NCI-H2196 (cell line): Measurements from ENCODE around the gene ABHD14A.

Experiments
- DNase-seq: peaks from one replicate; lab custom pipeline; 2025; ENCODE audit not compliant: unreplicated experiment; lab: John Stamatoyannopoulos, UW

ABHD14A gene

DNA sequence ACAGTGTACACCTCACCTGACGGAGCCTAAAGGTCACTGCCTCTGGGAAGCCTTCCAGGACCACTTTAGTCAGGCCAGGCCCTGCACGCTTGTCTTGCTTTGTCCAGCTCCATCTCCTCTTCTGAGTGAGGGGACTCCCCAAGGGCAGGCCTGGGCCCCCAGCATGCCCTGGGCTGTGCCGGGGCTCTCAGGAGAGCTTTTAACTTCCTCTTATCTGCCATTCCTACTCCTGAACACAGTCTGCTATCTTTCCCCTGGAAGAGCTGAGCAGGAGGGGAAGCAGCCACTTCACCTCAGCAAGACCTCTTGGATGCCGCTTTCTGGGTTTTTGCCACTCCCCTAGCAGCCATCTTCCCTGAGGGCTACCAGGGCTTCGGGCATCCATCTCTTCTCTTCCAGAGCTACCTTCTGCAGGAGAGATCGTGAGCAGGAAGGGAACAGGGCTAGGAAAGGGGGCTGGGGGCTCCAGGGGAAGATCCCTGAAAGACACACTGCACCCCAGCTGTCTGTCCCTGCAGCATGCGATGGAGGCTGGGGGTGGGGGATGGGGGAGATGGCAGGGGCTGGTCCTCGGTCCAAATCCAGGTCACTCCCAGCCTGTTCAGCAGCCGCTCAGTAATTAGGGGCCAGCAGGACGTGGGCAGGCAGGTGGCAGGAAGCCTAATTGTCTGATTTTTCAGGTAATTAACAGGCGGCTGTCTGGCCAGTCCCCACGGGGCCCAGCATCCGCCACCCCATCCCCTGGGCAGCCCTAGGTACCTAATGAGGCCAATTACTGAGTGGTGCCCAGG lies 40.8 kb downstream of the ABHD14A start:
- DNase-seq, result no peak

DNA sequence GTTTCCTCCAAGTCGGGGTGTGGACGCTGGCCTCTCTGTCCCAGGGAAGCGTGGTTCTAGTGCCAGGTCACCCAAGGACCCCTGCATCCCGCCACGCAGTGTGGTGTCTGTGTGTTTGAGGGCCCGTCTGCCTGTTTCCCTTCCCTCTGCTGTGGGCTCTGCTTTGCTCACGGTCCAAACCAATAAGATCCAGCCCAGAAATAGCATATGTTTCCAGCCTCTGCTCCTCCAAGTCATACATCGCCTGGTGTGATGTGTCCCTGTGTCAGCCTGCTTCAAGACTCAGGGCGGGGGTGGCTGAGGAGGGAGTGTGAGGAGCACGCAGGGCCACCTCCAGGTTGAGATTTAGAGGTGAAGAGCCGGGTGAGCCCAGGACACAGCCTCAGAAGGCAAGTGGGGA lies 42.7 kb downstream of the ABHD14A start:
- DNase-seq, result no peak

DNA sequence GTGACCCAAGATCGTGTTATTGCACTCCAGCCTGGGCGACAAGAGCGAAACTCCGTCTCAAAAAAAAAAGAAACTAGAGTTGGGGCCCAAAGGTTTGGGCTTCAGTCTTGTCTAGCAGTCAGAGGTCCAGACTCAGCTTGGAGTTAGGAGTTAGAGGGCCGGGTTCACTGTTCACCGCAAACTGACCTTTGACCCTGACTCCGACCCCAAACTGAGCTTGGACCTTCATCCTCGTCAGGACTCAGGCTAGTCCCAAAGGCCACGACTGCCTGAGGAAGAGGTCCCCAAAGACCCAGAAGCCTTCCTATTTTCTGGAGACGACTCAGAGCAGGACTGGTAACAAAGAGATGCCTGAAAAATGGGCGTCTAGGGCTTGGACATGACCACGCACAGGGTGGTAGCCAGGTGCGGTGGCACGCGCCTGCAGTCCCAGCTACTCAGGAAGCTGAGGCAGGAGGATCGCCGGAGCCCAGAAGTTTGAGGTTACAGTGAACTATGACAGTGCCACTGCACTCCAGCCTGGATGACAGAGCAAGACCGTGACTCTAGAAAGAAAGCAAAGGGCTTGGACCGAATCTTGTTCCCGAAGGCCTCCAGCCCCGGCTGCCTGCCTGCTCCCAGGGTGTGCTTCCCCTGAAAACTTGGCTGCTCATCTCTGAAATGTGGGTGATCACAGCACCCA lies 43.6 kb downstream of the ABHD14A start:
- DNase-seq, result no peak

DNA sequence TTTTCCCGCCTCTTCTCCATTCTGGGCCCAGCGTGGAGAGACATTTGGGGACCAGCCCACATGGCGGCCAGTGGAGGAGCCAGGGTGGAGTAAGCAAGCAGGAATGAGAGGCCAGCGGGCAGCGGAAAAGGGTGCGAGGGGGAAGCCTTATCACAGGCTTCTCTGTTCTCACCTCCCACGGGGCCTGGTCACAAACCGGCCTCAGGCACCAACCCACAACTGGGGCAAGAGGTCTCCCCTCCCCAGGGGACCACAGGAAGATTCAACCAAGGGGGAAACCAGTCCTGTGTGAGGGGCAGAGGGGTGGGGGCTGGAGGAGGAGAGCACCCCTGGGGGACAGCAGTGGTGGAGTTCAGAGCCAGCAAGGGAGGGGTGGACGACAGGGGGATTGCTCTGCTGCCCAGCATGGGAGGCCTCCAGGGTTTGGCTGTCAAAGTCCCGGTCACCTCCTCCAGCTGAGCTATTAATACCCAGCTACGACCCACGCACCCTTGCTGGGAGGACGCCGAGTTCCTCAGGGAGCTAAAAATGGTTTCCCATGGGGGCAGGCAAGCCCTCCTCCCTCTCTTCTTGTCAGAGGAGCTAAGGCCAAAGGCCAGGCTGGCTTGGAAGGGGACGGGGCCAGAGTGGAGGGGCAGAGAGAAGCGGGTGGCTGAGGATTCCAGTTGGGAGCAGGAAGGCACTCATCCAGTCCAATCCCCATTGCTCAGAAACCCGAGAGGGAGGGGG lies 44.7 kb downstream of the ABHD14A start:
- no peak for DNase-seq

DNA sequence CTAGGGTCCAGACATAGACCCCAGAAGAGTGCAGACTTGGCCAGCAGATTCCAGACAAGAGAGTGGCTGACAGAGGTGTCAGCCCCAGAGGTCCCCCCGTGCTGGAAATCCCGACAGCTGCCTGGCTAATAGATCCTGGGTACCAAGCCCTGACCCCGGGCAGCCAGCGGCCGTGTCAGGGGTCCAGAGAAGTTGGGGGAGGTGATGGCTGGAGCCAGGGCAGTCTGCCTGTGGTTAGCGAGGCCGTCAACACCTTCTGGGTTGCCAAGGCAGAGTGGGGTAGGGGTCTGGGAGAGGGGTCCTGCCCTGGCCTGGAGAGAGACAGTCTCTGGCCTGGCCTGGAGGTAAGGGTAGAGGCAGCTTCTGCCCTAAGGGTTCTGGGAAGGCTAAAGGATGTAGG lies 45.9 kb downstream of the ABHD14A start:
- no peak for DNase-seq

DNA sequence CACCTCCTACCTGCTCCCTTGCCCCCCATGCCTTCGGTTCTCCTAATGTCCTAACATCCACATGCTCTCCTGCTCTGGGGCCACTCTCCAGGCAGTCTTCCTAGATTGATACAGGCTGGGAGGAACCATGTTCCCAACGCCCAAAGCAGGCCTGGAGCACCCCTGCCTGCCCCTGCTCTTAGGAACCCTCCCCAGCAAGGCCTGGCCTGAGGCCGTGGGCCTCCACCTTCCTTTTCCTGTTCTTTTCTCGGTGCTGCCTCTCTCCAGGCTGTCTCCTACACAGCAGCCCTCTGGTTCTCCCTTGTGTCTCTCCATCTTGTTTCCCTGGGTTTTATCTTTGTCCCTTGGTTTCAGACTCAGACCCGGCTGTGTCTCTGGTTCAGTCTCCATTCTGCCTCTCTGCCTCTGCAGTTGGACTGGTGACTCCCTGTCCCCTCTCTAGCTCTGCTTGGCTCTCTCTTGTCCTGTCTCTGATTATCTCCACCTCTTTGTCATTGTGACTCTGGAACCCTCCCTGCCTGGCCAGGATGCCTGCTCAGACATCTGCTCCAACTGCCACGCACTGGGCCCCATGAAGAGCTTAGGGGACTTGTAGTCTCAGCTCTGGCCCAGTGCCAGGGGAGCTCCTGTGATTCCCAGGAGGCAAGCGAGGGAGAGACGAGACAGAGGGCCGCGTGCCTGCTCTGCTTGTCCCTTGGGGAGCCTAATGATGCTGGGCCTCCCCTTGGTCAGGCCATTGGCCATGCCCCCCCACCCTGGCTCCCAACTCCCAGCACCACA lies 46.8 kb downstream of the ABHD14A start:
- no peak for DNase-seq

DNA sequence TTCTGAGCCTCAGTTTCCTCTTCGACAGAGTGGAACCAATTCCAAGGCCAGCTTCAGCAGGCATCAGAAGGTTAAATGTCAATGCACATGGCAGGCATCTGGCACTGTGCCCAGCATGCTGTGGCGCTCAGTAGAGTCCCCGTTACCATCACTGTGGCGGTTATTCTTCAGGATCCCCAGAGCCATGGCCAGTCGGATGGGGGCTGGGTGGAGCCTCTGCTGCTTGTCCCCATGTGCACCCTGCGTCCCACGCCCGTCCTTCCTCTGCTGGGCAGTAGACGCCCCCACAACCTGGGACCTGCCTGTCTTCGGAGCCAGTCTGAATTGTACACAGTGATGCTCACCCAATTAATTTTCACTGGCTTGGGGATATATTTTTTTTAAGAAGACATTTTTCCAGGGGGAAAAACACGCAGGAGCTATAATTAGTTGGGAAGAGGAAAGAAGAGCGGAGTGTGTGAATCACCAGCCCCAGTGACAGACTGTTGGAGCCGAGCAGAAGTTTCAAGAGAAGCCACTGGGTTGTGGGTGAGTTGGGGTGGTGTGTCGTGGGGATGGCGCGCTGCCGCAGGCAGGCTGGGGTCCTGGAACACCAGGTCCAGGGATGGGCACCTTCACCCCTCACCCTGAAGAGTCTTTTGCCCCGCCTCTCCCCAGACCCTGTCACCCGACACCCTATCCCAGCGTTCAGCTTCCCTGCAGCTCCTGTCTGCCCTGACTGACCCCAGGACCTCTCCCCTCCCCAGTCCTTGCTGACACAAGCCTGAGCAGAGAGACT lies 47.6 kb downstream of the ABHD14A start:
- DNase-seq, result no peak

DNA sequence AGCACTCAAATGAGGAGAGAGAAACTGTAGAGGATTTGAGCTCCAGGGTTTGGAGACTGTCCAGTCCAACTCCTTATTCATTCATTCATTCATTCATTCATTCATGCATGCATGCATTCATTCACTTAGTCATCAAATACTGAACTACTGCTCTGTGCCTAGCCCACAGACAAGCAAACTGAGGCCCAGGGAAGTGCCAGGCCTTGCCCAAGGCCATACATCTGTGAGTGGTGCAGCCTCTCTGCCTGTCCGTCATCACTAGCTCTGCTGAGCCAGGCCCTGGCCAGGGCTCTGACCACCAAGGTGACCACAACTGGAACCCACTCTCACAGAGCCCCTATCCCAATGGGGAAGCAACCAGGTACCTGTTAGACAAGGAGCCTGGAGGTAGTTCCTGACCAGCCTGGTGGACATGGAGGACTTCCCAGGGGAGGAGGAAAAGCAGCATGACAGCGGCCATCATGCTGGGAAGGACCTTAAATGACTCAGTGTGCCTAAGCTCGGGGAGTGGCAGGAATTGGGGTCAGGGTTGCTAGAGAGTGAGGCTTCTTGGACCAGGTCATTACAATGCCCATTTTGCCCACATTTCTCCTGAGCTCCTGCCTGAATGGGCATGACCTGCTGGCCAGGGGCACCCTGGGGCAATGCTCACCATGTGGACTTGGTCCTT lies 48.4 kb downstream of the ABHD14A start:
- DNase-seq, result no peak

DNA sequence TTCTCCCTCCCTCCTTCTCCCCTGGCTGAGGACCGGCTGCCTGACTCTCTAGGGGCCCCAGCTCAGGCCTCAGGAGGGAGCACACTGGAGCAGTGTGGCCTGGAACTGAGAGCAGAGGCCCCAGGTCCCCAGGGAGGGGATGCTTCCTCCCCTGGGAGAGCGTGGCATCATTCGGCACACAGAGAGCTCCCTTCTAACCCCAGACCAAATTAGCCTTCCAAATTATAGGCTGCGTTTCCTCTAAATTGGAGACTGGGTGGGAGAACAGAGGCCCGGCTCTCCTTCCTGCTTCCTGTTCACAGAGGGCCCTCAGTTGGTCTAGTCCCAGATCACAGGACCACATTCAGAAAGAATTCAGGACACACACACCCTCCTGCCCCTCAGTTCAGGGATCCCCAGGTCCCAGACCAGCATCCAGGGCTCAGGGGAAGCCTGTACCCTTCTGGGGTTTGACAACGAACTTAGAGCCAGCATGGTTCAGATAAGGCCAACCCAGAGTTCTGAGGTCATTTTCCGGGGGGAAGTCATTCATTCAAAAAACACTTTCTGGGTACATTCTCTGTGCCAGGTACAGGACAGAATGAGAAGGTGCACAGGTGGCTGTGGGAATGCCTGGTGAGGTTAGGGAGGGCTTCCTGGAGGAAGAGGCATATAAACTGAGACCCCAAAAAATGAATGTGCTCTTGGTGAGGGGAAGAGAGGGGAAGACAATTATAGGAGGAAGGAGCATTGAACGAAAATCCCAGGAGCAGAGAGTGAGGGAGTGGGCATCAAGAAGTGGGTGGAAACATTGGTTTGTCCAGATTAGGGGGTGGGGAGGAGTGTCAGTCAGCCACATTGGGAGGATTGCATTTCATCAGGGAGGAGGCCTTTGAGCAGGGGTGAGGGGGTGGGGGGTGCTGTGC lies 49.2 kb downstream of the ABHD14A start:
- DNase-seq, result no peak

DNA sequence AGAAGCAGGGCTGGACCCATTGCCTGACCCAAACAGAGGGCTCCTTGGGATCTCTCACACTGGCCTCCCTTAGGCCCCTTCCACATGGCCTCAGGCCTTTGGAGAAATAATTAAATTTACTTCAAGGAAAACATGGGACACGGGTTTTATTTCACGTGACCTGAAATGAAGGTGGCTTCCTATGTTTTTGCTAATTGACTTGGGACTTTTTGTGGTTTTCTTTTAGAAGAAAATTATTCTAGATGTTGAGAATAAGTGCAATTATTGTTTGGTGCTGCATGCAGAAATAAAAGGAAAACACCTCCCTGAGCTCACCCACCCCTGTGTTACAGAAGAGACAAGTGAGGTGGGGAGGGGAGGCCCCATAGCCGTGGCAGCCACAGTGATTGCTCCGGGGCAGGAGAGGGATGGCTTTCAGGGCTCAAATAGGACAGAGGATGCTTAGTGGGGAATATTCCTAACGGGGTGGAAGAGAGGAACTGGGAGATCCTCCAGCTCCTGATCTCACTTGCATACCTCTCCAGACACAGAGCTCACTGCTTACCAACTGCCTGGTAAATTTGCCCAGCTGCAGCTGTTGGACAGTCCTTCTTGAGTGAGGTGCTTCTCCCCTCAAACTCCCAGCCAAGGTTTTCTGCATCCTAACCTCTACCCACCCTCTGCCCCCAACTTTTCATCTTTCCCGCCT lies 50.0 kb downstream of the ABHD14A start:
- DNase-seq, result no peak

DNA sequence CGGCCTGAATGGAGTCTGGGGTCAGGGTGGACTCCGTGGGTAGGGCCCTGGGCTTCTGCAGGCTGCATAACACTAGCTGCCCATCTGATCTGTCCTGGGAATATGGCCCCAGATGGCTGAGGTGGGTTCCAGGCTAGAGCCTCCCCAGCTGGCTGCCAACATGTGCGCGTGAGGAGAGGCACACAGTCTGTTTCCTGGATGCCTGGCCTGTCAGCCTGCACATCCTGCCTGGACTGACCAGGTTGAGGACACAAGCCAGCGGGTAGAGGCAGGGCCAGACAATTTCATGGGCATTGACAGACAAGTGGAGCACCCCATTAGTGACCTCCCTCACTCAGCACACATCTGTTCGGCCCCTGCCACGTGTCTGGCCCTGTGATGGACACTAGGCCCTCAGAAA lies 50.6 kb downstream of the ABHD14A start:
- no peak for DNase-seq

DNA sequence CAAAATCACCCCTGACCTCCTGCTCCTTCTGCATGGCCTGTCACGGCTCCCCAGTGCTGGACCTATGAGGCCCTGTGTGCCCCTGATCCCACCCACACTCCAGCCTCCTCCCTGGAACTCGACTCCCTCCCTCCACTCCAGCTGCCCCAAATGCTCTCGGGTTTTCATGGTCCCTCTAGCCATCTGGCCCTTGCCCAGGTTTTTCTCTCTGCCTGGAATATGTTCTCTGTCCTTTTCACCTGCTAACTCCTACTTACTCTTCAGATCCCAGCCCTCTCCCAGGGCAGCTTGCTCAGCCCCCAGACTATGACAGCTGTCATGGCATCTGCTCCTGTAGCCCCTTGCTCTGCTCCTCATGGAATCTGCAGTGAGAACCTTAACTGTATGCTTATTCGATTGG lies 51.2 kb downstream of the ABHD14A start:
- no peak for DNase-seq

DNA sequence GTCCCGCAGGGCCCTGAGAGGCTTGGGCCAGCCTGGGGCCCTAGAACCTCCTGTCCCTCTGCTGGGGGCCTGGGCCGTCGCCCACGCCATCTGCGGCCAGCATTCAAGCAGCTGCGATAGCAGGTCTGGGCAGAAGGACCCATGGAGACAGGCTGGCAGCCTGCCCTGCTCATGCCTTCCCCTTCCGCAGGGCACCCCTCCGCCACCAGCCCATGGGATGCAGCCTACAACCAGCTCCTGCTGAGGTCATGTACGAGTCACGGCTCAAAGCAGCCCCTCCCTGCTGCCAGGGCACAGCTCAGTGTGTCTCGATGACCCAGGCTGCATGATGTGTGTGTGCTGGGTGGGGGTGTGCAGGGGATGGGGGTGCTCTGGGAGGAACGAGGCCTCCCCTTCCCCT lies 53.7 kb downstream of the ABHD14A start:
- no peak for DNase-seq

DNA sequence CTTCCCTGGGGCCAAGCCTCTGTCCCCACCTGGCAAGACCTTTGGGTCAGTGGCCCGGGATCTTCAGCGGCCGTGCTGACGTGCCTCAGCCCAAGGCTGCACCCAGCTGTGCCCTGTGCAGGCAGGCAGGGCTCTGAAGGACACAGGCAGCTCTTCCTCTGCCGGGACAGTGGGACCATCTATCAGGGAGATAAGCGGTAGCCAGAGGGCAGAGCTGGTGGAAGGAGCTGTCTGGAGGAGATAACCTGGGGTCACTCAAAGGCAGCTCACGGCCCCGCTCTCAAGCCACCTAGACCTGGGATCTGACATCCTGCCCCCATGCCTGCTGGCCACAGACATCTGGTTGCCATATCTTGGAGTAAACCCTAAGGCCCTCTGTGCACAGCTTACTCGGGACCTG lies 54.2 kb downstream of the ABHD14A start:
- no peak for DNase-seq

DNA sequence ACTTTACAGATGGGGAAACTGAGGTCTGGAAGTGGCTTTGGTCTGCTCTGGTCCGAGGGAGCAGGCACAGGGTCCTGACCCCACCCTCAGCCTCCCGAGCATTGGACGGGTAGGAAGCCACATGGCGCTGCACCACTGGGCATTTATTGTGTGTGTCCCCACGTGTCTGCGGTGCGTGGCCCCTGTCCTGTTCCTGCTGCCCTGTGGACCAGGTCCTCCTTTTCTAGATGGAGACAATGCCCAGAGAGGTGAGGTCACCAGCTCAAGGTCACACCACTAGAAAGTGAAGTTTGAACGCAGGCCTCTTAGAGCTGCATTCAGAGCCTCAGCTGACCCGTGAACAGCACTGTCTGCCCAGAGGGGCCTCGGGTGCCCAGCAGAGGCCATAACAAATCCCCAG lies 54.7 kb downstream of the ABHD14A start:
- no peak for DNase-seq
